ENCODE data around the gene MED9. TPM values are rescaled to one million over a fixed set of nuclear protein-coding genes. Genes with fewer than 3 reads are reported as not detected.

Gene MED9
- total RNA-seq, 1 donor from 2014 or later: 18.9 TPM

DNA sequence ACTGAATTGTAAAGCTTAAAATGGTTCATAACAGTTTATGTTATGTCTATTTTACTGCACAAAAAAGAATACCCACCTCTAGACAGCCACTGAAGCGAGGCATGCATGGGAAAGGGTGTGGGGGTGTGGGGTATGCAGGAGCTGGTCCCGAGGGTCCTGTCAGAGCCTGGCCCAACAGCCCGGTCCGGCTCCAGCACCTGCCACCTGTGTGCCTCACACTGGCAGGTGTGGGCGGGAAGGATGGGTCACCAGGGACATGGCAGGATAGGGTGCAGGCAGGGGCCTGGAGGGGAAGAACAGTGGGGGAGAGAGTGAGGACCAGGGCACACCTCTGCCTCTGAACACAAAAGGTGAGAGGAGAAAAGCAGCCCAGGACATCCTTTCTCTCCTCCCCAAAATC lies 42.2 kb downstream of the MED9 start:
- Histone ChIP-seq H3K4me1 (no peaks in the 10 kb centered on the region), H3K27me3 (no peaks in the 10 kb centered on the region), H3K36me3 (peaks cover 0 to 5% of the 10 kb centered on the region in 2 donors), H3K27ac (no peak overlapping the region), H3K4me3 (no peak overlapping the region), H3K9me3 (no peaks in the 10 kb centered on the region)
- intact Hi-C loops (cut with DNase I): no loop called here
- TF ChIP-seq, protein P1, sequence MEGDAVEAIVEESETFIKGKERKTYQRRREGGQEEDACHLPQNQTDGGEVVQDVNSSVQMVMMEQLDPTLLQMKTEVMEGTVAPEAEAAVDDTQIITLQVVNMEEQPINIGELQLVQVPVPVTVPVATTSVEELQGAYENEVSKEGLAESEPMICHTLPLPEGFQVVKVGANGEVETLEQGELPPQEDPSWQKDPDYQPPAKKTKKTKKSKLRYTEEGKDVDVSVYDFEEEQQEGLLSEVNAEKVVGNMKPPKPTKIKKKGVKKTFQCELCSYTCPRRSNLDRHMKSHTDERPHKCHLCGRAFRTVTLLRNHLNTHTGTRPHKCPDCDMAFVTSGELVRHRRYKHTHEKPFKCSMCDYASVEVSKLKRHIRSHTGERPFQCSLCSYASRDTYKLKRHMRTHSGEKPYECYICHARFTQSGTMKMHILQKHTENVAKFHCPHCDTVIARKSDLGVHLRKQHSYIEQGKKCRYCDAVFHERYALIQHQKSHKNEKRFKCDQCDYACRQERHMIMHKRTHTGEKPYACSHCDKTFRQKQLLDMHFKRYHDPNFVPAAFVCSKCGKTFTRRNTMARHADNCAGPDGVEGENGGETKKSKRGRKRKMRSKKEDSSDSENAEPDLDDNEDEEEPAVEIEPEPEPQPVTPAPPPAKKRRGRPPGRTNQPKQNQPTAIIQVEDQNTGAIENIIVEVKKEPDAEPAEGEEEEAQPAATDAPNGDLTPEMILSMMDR (IDR thresholded peaks at IDR 0.05): no peak
- TF ChIP-seq POLR2AphosphoS5 (IDR thresholded peaks at IDR 0.05; ENCODE audit: insufficient read depth in 1 of 2, low read depth in 1 of 2) (no peak), POLR2A (IDR thresholded peaks at IDR 0.05) (no peak)
- DNase-seq (ENCODE audit: extremely low spot score in 2 of 2): no peak

DNA sequence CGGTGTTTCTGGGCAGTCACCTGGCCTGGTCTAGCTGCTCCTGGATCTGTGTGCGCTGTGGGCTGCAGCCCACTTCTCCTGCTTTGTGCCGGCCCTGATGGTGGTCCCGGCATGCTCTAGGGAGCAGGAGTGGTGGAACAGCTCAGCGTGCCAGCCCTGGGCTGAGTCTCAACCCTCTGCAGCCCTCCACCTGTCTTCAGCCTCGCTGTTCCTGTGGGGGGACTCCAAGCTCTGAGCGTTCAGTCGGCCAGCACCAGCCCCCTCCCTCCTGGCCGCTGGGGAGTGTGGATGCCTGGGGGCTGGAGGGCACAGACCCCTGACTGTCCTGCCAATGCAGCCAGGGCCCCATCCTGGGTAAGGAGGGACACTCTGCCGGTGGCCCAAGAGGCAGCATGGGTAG lies 43.1 kb downstream of the MED9 start:
- Histone ChIP-seq H3K4me1 (no peaks in the 10 kb centered on the region), H3K27me3 (no peaks in the 10 kb centered on the region), H3K4me3 (no peak overlapping the region), H3K36me3 (peaks cover 0 to 5% of the 10 kb centered on the region in 2 donors), H3K27ac (no peak overlapping the region), H3K9me3 (no peaks in the 10 kb centered on the region)
- no peak for DNase-seq (ENCODE audit: extremely low spot score in 2 of 2)
- TF ChIP-seq POLR2AphosphoS5 (IDR thresholded peaks at IDR 0.05; ENCODE audit: insufficient read depth in 1 of 2, low read depth in 1 of 2): no peak
- no peak for TF ChIP-seq POLR2A (IDR thresholded peaks at IDR 0.05)
- TF ChIP-seq, protein P1 (IDR thresholded peaks at IDR 0.05): no peak
- intact Hi-C loops (cut with DNase I): no loop called here

DNA sequence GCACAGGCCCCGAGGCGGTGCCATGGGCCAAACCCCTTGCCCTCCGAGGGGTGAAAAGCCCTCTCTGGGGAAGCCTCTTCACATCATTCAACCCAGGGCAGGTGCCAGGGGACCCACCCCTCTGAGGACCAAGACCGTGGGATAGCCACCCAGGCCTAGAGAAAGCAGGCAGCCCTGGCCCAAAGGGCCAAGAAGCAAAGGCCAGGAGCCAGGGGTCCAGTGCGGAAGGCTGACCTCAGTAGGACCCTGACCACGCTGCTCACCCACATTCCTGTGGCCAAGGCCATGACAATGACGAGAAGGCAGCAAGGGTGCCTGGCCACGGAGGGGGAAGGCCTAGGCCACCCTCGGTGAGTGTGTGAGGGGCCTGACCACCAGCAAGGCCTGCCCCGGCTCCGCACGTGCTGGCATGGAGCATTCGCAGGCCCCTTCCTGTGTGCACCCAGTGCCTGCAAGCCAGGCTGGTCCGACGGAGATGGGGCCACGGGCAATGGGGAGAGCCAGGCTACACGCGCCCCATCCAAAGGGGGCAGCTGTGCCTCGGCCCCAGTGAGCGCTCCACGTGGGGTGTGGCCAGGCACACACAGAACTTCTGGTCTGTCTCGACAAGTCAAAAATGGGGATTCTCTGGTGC lies 43.9 kb downstream of the MED9 start:
- Histone ChIP-seq H3K4me1 (no peaks in the 10 kb centered on the region), H3K27me3 (no peaks in the 10 kb centered on the region), H3K4me3 (no peak overlapping the region), H3K9me3 (no peaks in the 10 kb centered on the region), H3K27ac (no peak overlapping the region), H3K36me3 (peaks cover 0 to 5% of the 10 kb centered on the region in 2 donors)
- no peak for DNase-seq (ENCODE audit: extremely low spot score in 2 of 2)
- TF ChIP-seq, protein P1 (IDR thresholded peaks at IDR 0.05): no peak
- TF ChIP-seq POLR2A (IDR thresholded peaks at IDR 0.05) (no peak), POLR2AphosphoS5 (IDR thresholded peaks at IDR 0.05; ENCODE audit: insufficient read depth in 1 of 2, low read depth in 1 of 2) (no peak)
- intact Hi-C loops (cut with DNase I): no loop called here

DNA sequence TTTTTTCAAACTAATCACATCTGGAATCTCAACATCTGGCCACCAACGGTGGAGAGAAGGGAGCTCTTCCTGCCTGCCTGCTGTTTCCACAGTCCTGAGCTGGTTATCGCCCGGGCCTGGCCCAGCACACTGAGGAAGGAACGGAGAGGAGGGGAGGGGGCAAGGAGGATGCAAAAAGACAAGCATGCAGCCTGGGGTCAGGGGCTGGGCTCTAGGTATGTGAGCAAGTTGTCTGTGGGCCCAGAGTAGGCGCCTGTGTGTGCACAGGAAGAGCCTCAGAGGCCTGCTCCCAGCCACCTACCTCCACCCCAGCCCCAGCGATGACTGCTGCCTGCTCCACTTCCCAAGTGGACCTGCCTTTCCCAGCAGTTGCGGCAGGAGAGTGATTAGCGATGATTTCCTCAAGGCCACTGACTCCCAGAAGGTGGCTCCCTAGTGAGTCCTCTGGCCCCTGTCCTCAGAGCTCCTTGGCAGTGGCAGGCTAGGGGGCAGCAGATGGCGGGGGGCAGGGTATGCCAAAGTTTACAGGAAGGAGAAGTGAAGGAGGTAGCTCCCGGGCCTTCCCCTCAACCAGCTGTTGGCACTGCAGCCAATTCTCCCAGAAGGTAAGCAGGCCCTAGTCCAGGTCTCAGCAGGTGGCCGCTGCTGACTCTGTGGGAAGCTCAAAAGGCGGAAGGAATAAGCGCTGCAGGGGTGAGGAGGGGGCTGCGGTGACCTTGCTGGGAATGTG lies 46.4 kb downstream of the MED9 start:
- intact Hi-C loops (cut with DNase I): no loop called here
- TF ChIP-seq, protein P1 (IDR thresholded peaks at IDR 0.05): no peak
- TF ChIP-seq POLR2AphosphoS5 (IDR thresholded peaks at IDR 0.05; ENCODE audit: insufficient read depth in 1 of 2, low read depth in 1 of 2) (no peak), POLR2A (IDR thresholded peaks at IDR 0.05) (no peak)
- Histone ChIP-seq H3K27ac (no peak overlapping the region), H3K4me3 (no peak overlapping the region), H3K4me1 (peaks cover 8% of the 10 kb centered on the region), H3K27me3 (no peaks in the 10 kb centered on the region), H3K36me3 (peaks cover 0 to 5% of the 10 kb centered on the region in 2 donors), H3K9me3 (no peaks in the 10 kb centered on the region)
- no peak for DNase-seq (ENCODE audit: extremely low spot score in 2 of 2)

Data from vagina (tissue), 2 donors.